H9 (cell line): ENCODE results near the gene SYNPO. TPM values are rescaled to one million over a fixed set of nuclear protein-coding genes. Genes with fewer than 3 reads are reported as not detected.

Experiments
- DNase-seq: peaks from one replicate; pipeline ENCODE4 v3.0.0-alpha.2; 2017
- H2AFZ ChIP-seq: one replicate; pipeline ENCODE4 v1.6.1; 2013; ENCODE audit warnings: mild to moderate bottlenecking, low read length, control low read depth, moderate library complexity
- H2AK5ac ChIP-seq: 2 replicates; pipeline ENCODE4 v1.6.1; 2013; ENCODE audit warnings: low read length, control low read depth, mixed read lengths; ENCODE audit not compliant: insufficient read length
- H2BK120ac ChIP-seq: one replicate; pipeline ENCODE4 v1.6.1; 2013; ENCODE audit warnings: low read depth, mild to moderate bottlenecking, low read length, control low read depth, inconsistent platforms; ENCODE audit not compliant: poor library complexity, severe bottlenecking
- H2BK12ac ChIP-seq: 2 replicates; pipeline ENCODE4 v1.6.1; 2013; ENCODE audit warnings: low read length, control low read depth, mixed read lengths, low read depth; ENCODE audit not compliant: insufficient read length
- H2BK15ac ChIP-seq: 2 replicates; pipeline ENCODE4 v1.6.1; 2013; ENCODE audit warnings: low read depth, low read length, control low read depth
- H2BK20ac ChIP-seq: one replicate; pipeline ENCODE4 v1.6.1; 2013; ENCODE audit warnings: low read depth, mild to moderate bottlenecking, low read length, control low read depth, inconsistent platforms; ENCODE audit not compliant: poor library complexity, severe bottlenecking
- H2BK5ac ChIP-seq: 2 replicates; pipeline ENCODE4 v1.6.1; 2013; ENCODE audit warnings: low read length, control low read depth, mixed read lengths; ENCODE audit not compliant: insufficient read length
- H3K14ac ChIP-seq: 2 replicates; pipeline ENCODE4 v1.6.1; 2013; ENCODE audit warnings: low read length, control low read depth; ENCODE audit not compliant: insufficient read depth
- H3K18ac ChIP-seq: 2 replicates; pipeline ENCODE4 v1.6.1; 2013; ENCODE audit warnings: low read depth, mild to moderate bottlenecking, mixed read lengths, low read length, control low read depth; ENCODE audit not compliant: insufficient read length
- H3K23ac ChIP-seq: 2 replicates; pipeline ENCODE4 v1.6.1; 2013; ENCODE audit warnings: low read length, control low read depth, mixed read lengths, low read depth; ENCODE audit not compliant: insufficient read length
- H3K23me2 ChIP-seq: 2 replicates; pipeline ENCODE4 v1.6.1; 2013; ENCODE audit warnings: low read depth, mild to moderate bottlenecking, mixed read lengths, low read length, control low read depth; ENCODE audit not compliant: insufficient read length, poor library complexity, severe bottlenecking
- H3K27ac ChIP-seq: 2 replicates; pipeline ENCODE4 v1.5.1; 2013; ENCODE audit warnings: low read length, control low read depth, mixed read lengths, low read depth; ENCODE audit not compliant: insufficient read length
- H3K27me3 ChIP-seq: 2 replicates; pipeline ENCODE4 v1.6.1; 2013; ENCODE audit warnings: low read length, control low read depth, inconsistent platforms; ENCODE audit not compliant: insufficient read depth
- H3K4ac ChIP-seq: 2 replicates; pipeline ENCODE4 v1.6.1; 2013; ENCODE audit warnings: low read depth, mild to moderate bottlenecking, control low read depth, inconsistent platforms, low read length, moderate library complexity
- H3K4me1 ChIP-seq: 2 replicates; pipeline ENCODE4 v1.6.1; 2013; ENCODE audit warnings: low read length, control low read depth, inconsistent platforms; ENCODE audit not compliant: insufficient read depth
- H3K4me2 ChIP-seq: 2 replicates; pipeline ENCODE4 v1.6.1; 2013; ENCODE audit warnings: low read length, control low read depth, mixed read lengths; ENCODE audit not compliant: insufficient read length, insufficient read depth
- H3K56ac ChIP-seq: 2 replicates; pipeline ENCODE4 v1.6.1; 2013; ENCODE audit warnings: low read depth, mild to moderate bottlenecking, mixed read lengths, low read length, control low read depth; ENCODE audit not compliant: insufficient read length
- H3K79me1 ChIP-seq: 2 replicates; pipeline ENCODE4 v1.6.1; 2013; ENCODE audit warnings: low read depth, mild to moderate bottlenecking, moderate library complexity, low read length, control low read depth, inconsistent platforms; ENCODE audit not compliant: insufficient read depth, poor library complexity, severe bottlenecking
- H3K79me2 ChIP-seq: 2 replicates; pipeline ENCODE4 v1.6.1; 2013; ENCODE audit warnings: low read length, control low read depth, inconsistent platforms; ENCODE audit not compliant: insufficient read depth
- H3K9ac ChIP-seq: 2 replicates; pipeline ENCODE4 v1.6.1; 2013; ENCODE audit warnings: low read length, control low read depth, mixed read lengths; ENCODE audit not compliant: insufficient read length; ENCODE audit errors: extremely low read depth
- H3K9me3 ChIP-seq: one replicate; pipeline ENCODE4 v1.6.1; 2013; ENCODE audit warnings: low read depth, low read length, inconsistent platforms; ENCODE audit not compliant: control insufficient read depth
- H3T11ph ChIP-seq: one replicate; pipeline ENCODE4 v1.6.1; 2013; ENCODE audit warnings: mild to moderate bottlenecking, low read length, control low read depth, inconsistent platforms
- H4K20me1 ChIP-seq: one replicate; pipeline ENCODE4 v1.6.1; 2013; ENCODE audit not compliant: control insufficient read depth, insufficient read length, insufficient read depth
- H4K5ac ChIP-seq: 2 replicates; pipeline ENCODE4 v1.6.1; 2013; ENCODE audit warnings: low read depth, mild to moderate bottlenecking, mixed read lengths, low read length, control low read depth; ENCODE audit not compliant: insufficient read length
- H4K8ac ChIP-seq: replicated peaks from 2 replicates; pipeline ENCODE4 v1.6.1; 2013; ENCODE audit warnings: low read length, control low read depth, mixed read lengths, low read depth; ENCODE audit not compliant: insufficient read length
- H4K91ac ChIP-seq: 2 replicates; pipeline ENCODE4 v1.6.1; 2013; ENCODE audit warnings: low read depth, mild to moderate bottlenecking, moderate library complexity, mixed read lengths, low read length, control low read depth; ENCODE audit not compliant: insufficient read length
- H3K27ac Mint-ChIP-seq, 3 experiments: 2 replicates in 2 of 3; 3 replicates in 1 of 3; pipeline ENCODE4 v1.8.0; 2020 to 2021; ENCODE audit warnings: mixed read lengths in 3 of 3, mild to moderate bottlenecking in 1 of 3, moderate library complexity in 1 of 3
- H3K27me3 Mint-ChIP-seq: 2 replicates; pipeline ENCODE4 v1.8.0; 2021; ENCODE audit warnings: low read depth, mild to moderate bottlenecking, moderate library complexity, mixed read lengths
- H3K36me3 Mint-ChIP-seq, 3 experiments: 2 replicates in 2 of 3; 3 replicates in 1 of 3; pipeline ENCODE4 v1.8.0; 2020 to 2021; ENCODE audit warnings: low read depth in 3 of 3, mixed read lengths in 3 of 3; ENCODE audit not compliant: insufficient read depth in 1 of 3
- H3K4me1 Mint-ChIP-seq, 2 experiments: 2 replicates each; pipeline ENCODE4 v1.8.0; 2020; ENCODE audit warnings: mixed read lengths in 2 of 2
- H3K4me3 Mint-ChIP-seq, 2 experiments: 2 replicates in 1 of 2; 3 replicates in 1 of 2; pipeline ENCODE4 v1.8.0; 2020 to 2021; ENCODE audit warnings: mild to moderate bottlenecking in 2 of 2, mixed read lengths in 2 of 2, moderate library complexity in 1 of 2
- H3K9me3 Mint-ChIP-seq, 2 experiments: 2 replicates in 1 of 2; 3 replicates in 1 of 2; pipeline ENCODE4 v1.8.0; 2020; ENCODE audit warnings: mild to moderate bottlenecking in 2 of 2, mixed read lengths in 2 of 2, moderate library complexity in 1 of 2
- CTCF ChIP-seq: fragments of 200-600 bp; sonication (generic); conservative IDR thresholded peaks from 3 replicates; pipeline ENCODE4 v1.8.0; 2021; ENCODE audit warnings: antibody characterized with exemption, mild to moderate bottlenecking
- WGBS: extraction: QIAGEN DNeasy Blood & Tissue Kit; methylation state at CpG from one replicate; pipeline ENCODE4 v1.1.7; 2013; ENCODE audit warnings: missing lambda C conversion rate, low lambda C conversion rate, mixed read lengths; ENCODE audit not compliant: insufficient read length; ENCODE audit errors: extremely low coverage; 5-methylcytosine and 5-hydroxymethylcytosine counted together
- total RNA-seq: library from RNA; stranded (reverse); gene quantifications from 2 replicates; pipeline ENCODE4 v1.2.1, GENCODE V29; 2021

The SYNPO gene
- total RNA-seq, 1 experiment from 2014 or later = 1.7 TPM

GRCh38 chr5:150590979-150591695, 49.3 kb upstream of the SYNPO start:
- Histone ChIP-seq H4K91ac (no peak overlapping the region), H3K23me2 (no peaks in the 10 kb centered on the region), H4K20me1 (no peaks in the 10 kb centered on the region), H3K56ac (no peak overlapping the region), H3K4me2 (no peak overlapping the region), H3K9me3 (no peaks in the 10 kb centered on the region), H3K14ac (peak overlapping the region; percentile 29; the same call in 1 of the 2 replicates), H2AK5ac (no peak overlapping the region), H2BK20ac (no peak overlapping the region), H3K27ac (no peak overlapping the region), H2BK120ac (no peak overlapping the region), H3K27me3 (no peaks in the 10 kb centered on the region), H4K8ac (no peak overlapping the region), H3K9ac (no peak overlapping the region), H3K79me2 (no peaks in the 10 kb centered on the region), H4K5ac (peak overlapping the region; percentile 34), H2BK12ac (peak overlapping the region; percentile 23), H3K4me1 (no peaks in the 10 kb centered on the region), H3K18ac (peak overlapping the region; percentile 66), H2BK15ac (no peak overlapping the region), H2BK5ac (no peak overlapping the region), H3K23ac (no peak overlapping the region), H2AFZ (no peak overlapping the region), H3K4ac (no peak overlapping the region), H3T11ph (no peak overlapping the region), H3K79me1 (no peaks in the 10 kb centered on the region)
- H3K4me1 Mint-ChIP-seq = peaks cover 17 to 29% of the 10 kb centered on the region in 2 experiments
- no CpG with 5 or more reads among the region's 12 CpGs for WGBS
- no peak for TF ChIP-seq CTCF
- DNase-seq = no peak
- H3K9me3 Mint-ChIP-seq = no peaks in the 10 kb centered on the region
- peak overlapping the region in 1 of 3 experiments; percentile 73; a peak in 1 of 7 replicates for H3K27ac Mint-ChIP-seq
- no peaks in the 10 kb centered on the region for H3K27me3 Mint-ChIP-seq
- no peaks in the 10 kb centered on the region; a peak in 1 of 7 replicates for H3K36me3 Mint-ChIP-seq
- no peak overlapping the region for H3K4me3 Mint-ChIP-seq
